ENCODE results near the gene METRN.

Gene METRN

GRCh38 chr16:709566-710499 lies 5.1 kb upstream of the METRN start:
- peak; percentile 75 for DNase-seq (ENCODE audit: low read depth)

GRCh38 chr16:710500-711075 lies 4.3 kb upstream of the METRN start:
- DNase-seq (ENCODE audit: low read depth) = no peak

- no peak for DNase-seq (ENCODE audit: low read depth)
Measured at GRCh38 chr16:711084-711483, 3.8 kb upstream of the METRN start.

GRCh38 chr16:711548-712320 lies 3.2 kb upstream of the METRN start:
- DNase-seq (ENCODE audit: low read depth) = peak; percentile 77

GRCh38 chr16:712740-713250 lies 2.1 kb upstream of the METRN start:
- peak; percentile 97 for DNase-seq (ENCODE audit: low read depth)

- peak; percentile 71 for DNase-seq (ENCODE audit: low read depth)
Measured at GRCh38 chr16:714079-714478, 839 bp upstream of the METRN start.

- peak; percentile 53 for DNase-seq (ENCODE audit: low read depth)
Measured at GRCh38 chr16:715477-716199, 720 bp downstream of the METRN start.

- DNase-seq (ENCODE audit: low read depth) = peak; percentile 38
Measured at GRCh38 chr16:716200-716568, 1.3 kb downstream of the METRN start.

- DNase-seq (ENCODE audit: low read depth) = no peak
Measured at GRCh38 chr16:716768-717325, 1.9 kb downstream of the METRN start.

- no peak for DNase-seq (ENCODE audit: low read depth)
Measured at GRCh38 chr16:717450-718245, 2.7 kb downstream of the METRN start.

GRCh38 chr16:718389-718788 lies 3.5 kb downstream of the METRN start:
- DNase-seq (ENCODE audit: low read depth) = no peak

- no peak for DNase-seq (ENCODE audit: low read depth)
Measured at GRCh38 chr16:718922-719321, 4.0 kb downstream of the METRN start.

- peak; percentile 54 for DNase-seq (ENCODE audit: low read depth)
Measured at GRCh38 chr16:719815-720446, 5.0 kb downstream of the METRN start.

GRCh38 chr16:720447-720989 lies 5.6 kb downstream of the METRN start:
- peak; percentile 79 for DNase-seq (ENCODE audit: low read depth)

- DNase-seq (ENCODE audit: low read depth) = peak; percentile 73
Measured at GRCh38 chr16:720990-721764, 6.3 kb downstream of the METRN start, which contains the start of gene ANTKMT. Gene ANTKMT, plus strand, starts transcription at chr16:721146. Its CDS starts 129 bp downstream, at chr16:721275.

- no peak for DNase-seq (ENCODE audit: low read depth)
Measured at GRCh38 chr16:721765-722540, 7.0 kb downstream of the METRN start.

GRCh38 chr16:722835-723633 lies 8.1 kb downstream of the METRN start:
- DNase-seq (ENCODE audit: low read depth) = no peak

All from ELR (cell line).